ENCODE measurements around the gene HEATR5B. TPM values are rescaled to one million over a fixed set of nuclear protein-coding genes. Genes with fewer than 3 reads are reported as not detected.

HEATR5B gene
- total and polyA plus RNA-seq, 4 experiments from 2014 or later: 6.1 to 55.2 (median 36.6) TPM

DNA sequence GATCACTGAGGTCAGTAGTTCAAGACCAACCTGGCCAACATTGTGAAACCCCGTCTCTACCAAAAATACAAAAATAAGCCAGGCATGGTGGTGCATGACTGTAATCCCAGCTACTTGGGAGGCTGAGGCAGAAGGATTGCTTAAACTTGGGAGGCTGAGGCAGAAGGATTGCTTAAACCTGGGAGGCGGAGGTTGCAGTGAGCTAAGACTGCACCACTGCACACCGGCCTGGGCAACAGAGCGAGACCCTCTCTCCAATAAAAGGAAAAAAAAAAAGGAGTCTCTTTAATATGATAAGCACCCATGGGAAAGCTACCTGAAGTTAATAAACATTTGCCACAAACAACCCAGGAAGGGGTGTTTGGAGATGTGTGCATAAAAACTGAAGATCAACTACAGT lies 120.4 kb downstream of the HEATR5B start:
- H3K4me1 ChIP-seq (ENCODE audit: insufficient read depth, low read length): peaks cover 65% of the 10 kb centered on the region
- peak overlapping the region in 1 of 7 donors; percentile 9 for H3K27ac Mint-ChIP-seq
- H3K4me1 Mint-ChIP-seq: peaks cover 41 to 79% (median 61%) of the 10 kb centered on the region in 4 donors
- no peak overlapping the region for H3K4me3 ChIP-seq (ENCODE audit: low read length in 2 of 2)
- ChIA-PET POLR2A (ENCODE audit: partially characterized antibody) (interaction anchor here (0.8 kb wide), 1 partner anchor 1788 kb away, joined by 3 read pairs; no protein-coding TSS in a partner anchor), CTCF (ENCODE audit: partially characterized antibody) (no interaction called here)
- peaks cover 0 to 4% of the 10 kb centered on the region in 2 donors for H3K27me3 Mint-ChIP-seq
- no peaks in the 10 kb centered on the region for H3K9me3 ChIP-seq (ENCODE audit: control insufficient read depth in 1 of 2, low read length in 2 of 2)
- peaks cover 0 to 6% (median 0%) of the 10 kb centered on the region in 8 donors for H3K9me3 Mint-ChIP-seq
- H3K27me3 ChIP-seq (ENCODE audit: insufficient read depth, low read length): no peaks in the 10 kb centered on the region
- peaks cover 0 to 14% of the 10 kb centered on the region in 2 donors for H3K36me3 Mint-ChIP-seq
- peak overlapping the region in 5 of 8 donors; percentile 19 to 45 (median 35) for H3K4me3 Mint-ChIP-seq
- intact Hi-C loops (cut with micrococcal nuclease): loop anchor here (10.0 kb wide), 1 partner anchor 1411 kb away; the partner anchor contains the start of gene ATL2
- no peak overlapping the region for H3K27ac ChIP-seq (ENCODE audit: low read depth, low read length)
- no peaks in the 10 kb centered on the region for H3K36me3 ChIP-seq (ENCODE audit: insufficient read depth, low read length)
- DNase-seq: no peak

DNA sequence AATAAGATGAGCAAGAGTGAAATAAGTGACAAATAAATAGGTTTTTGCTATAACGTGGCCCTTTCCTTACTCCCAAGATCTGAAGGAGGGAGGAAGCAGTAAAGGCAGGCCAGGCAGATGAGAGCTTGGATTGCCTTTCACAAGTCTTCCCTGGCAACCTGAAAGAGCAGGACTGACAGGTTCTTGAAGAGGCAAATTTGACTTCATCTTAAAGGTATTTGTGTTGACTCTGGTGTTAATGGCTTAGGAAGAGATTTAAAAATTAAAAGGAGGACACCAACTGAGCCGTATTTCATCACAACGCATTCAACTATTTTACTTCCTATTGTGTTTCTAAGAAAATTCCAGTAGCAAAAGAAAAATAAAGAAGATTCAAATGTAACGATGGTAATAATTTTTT lies 121.1 kb downstream of the HEATR5B start:
- Histone ChIP-seq H3K4me1 (ENCODE audit: insufficient read depth, low read length) (peaks cover 65% of the 10 kb centered on the region), H3K36me3 (ENCODE audit: insufficient read depth, low read length) (no peaks in the 10 kb centered on the region), H3K4me3 (ENCODE audit: low read length in 2 of 2) (no peak overlapping the region), H3K27me3 (ENCODE audit: insufficient read depth, low read length) (no peaks in the 10 kb centered on the region), H3K27ac (ENCODE audit: low read depth, low read length) (no peak overlapping the region), H3K9me3 (ENCODE audit: control insufficient read depth in 1 of 2, low read length in 2 of 2) (no peaks in the 10 kb centered on the region)
- H3K27ac Mint-ChIP-seq: no peak overlapping the region
- ChIA-PET POLR2A (ENCODE audit: partially characterized antibody) (no interaction called here), CTCF (ENCODE audit: partially characterized antibody) (no interaction called here)
- intact Hi-C loops (cut with micrococcal nuclease): loop anchor here (10.0 kb wide), 1 partner anchor 1412 kb away; the partner anchor contains the start of gene ATL2
- peaks cover 5 to 20% of the 10 kb centered on the region in 2 donors for H3K36me3 Mint-ChIP-seq
- H3K4me1 Mint-ChIP-seq: peaks cover 45 to 83% (median 66%) of the 10 kb centered on the region in 4 donors
- H3K4me3 Mint-ChIP-seq: peak overlapping the region in 3 of 8 donors; percentile 10 to 43 (median 14)
- DNase-seq: no peak
- H3K27me3 Mint-ChIP-seq: peaks cover 0 to 4% of the 10 kb centered on the region in 2 donors
- H3K9me3 Mint-ChIP-seq: peaks cover 0 to 6% (median 0%) of the 10 kb centered on the region in 8 donors

DNA sequence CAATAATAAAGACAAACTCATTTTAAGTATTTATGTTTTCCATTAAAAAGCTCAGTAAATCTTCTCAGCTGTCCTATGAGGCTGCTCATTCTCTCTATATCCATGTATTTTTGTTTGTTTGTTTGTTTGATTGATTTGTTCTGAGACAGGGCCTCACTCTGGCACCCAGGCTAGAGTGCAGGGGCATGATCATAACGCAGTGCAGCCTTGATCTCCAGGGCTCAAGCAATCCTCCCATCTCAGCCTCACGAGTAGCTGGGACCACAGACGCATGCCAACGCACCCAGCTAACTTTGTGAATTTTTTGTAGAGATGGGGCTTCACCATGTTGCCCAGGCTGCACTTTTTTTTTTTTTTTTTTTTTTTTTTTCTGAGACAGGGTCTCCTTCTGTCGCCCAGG lies 123.4 kb downstream of the HEATR5B start:
- CTCF ChIA-PET (ENCODE audit: partially characterized antibody): no interaction called here
- Mint-ChIP-seq H3K9me3 (no peaks in the 10 kb centered on the region), H3K4me1 (peaks cover 45 to 80% (median 65%) of the 10 kb centered on the region in 4 donors), H3K4me3 (no peak overlapping the region), H3K27ac (peak overlapping the region in 1 of 7 donors; percentile 10), H3K36me3 (peaks cover 7 to 12% of the 10 kb centered on the region in 2 donors), H3K27me3 (no peaks in the 10 kb centered on the region)
- intact Hi-C loops (cut with micrococcal nuclease): loop anchor here (10.0 kb wide), 1 partner anchor 1414 kb away; the partner anchor contains the start of gene ATL2
- H3K36me3 ChIP-seq (ENCODE audit: insufficient read depth, low read length): no peaks in the 10 kb centered on the region
- peaks cover 57% of the 10 kb centered on the region for H3K4me1 ChIP-seq (ENCODE audit: insufficient read depth, low read length)
- no peak for DNase-seq
- H3K27me3 ChIP-seq (ENCODE audit: insufficient read depth, low read length): no peaks in the 10 kb centered on the region
- no peak overlapping the region for H3K27ac ChIP-seq (ENCODE audit: low read depth, low read length)
- no peak overlapping the region for H3K4me3 ChIP-seq (ENCODE audit: low read length in 2 of 2)
- POLR2A ChIA-PET (ENCODE audit: partially characterized antibody): no interaction called here
- H3K9me3 ChIP-seq (ENCODE audit: control insufficient read depth in 1 of 2, low read length in 2 of 2): no peaks in the 10 kb centered on the region

DNA sequence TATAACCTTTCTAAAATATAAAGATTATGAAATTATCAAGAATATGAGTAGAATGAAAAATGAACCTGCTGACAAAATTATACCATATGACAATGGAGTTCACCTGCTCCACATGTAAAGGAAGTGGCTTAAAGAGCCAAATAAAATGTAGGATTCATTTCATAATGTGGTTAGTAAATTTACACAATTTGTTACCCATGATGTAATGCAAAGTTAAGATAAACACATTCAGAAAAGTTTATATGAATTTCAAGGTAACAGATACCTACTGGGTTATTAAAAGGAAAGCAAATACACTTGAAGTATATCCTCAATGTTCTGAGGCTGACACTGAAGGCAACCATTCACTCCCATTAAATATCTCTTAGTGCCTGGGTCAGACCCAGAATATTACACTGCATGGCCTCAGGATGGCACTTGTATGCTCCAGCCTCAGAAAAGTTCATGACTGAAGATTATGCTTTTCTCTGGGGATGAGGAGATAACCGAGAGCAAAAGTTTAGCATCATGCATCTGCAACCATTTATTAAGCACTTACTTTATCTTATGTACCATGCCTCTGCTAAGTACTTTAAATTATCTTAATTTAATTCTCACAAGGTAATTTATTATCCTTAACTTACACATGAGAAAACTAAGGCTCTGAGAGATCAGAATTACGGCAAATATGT lies 124.0 kb downstream of the HEATR5B start:
- Mint-ChIP-seq H3K27ac (peak overlapping the region in 1 of 7 donors; percentile 10), H3K4me1 (peaks cover 46 to 79% (median 64%) of the 10 kb centered on the region in 4 donors), H3K4me3 (peak overlapping the region in 1 of 8 donors; percentile 13), H3K27me3 (no peaks in the 10 kb centered on the region), H3K9me3 (no peaks in the 10 kb centered on the region), H3K36me3 (peaks cover 7 to 9% of the 10 kb centered on the region in 2 donors)
- Histone ChIP-seq H3K36me3 (ENCODE audit: insufficient read depth, low read length) (no peaks in the 10 kb centered on the region), H3K27me3 (ENCODE audit: insufficient read depth, low read length) (no peaks in the 10 kb centered on the region), H3K9me3 (ENCODE audit: control insufficient read depth in 1 of 2, low read length in 2 of 2) (no peaks in the 10 kb centered on the region), H3K4me1 (ENCODE audit: insufficient read depth, low read length) (peaks cover 51% of the 10 kb centered on the region), H3K4me3 (ENCODE audit: low read length in 2 of 2) (no peak overlapping the region), H3K27ac (ENCODE audit: low read depth, low read length) (no peak overlapping the region)
- no peak for DNase-seq
- ChIA-PET CTCF (ENCODE audit: partially characterized antibody) (no interaction called here), POLR2A (ENCODE audit: partially characterized antibody) (no interaction called here)
- intact Hi-C loops (cut with micrococcal nuclease): loop anchor here (10.0 kb wide), 1 partner anchor 1415 kb away; the partner anchor contains the start of gene ATL2

DNA sequence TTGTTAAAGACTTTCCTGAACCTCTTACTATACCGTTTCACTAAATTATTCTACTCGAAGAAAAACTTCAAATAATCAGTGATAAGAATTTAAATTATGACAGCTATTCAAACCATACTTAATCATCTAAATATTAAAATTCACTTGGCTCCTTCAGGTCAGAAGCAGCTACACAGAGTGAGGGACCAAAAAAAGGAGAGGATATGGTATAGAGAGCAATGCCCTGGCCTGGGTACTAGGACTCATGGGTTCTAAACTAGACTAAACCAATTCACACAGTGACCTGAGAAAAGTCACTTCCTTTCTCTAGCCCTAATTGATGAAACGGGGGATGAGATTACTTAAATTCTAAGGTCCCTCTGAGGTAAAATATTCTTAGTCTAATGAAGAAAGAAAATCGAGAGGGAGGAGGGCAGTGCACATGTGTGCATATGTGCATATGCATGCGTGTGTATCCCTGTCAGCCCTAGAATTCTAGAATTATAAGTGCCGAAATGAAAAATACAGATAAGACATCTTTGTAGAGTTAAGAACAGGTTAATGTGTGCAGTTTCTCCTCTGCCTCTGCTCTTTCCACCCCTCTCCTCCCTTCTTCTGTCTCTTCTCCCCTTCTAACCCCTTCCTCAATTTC lies 129.1 kb downstream of the HEATR5B start:
- H3K9me3 ChIP-seq (ENCODE audit: control insufficient read depth in 1 of 2, low read length in 2 of 2): no peaks in the 10 kb centered on the region
- no peak overlapping the region for H3K4me3 ChIP-seq (ENCODE audit: low read length in 2 of 2)
- no peaks in the 10 kb centered on the region for H3K36me3 ChIP-seq (ENCODE audit: insufficient read depth, low read length)
- intact Hi-C loops (cut with micrococcal nuclease): no loop called here
- Mint-ChIP-seq H3K27ac (no peak overlapping the region), H3K27me3 (no peaks in the 10 kb centered on the region), H3K36me3 (peaks cover 12 to 15% of the 10 kb centered on the region in 2 donors), H3K4me1 (peaks cover 34 to 71% (median 54%) of the 10 kb centered on the region in 4 donors), H3K4me3 (no peak overlapping the region), H3K9me3 (no peaks in the 10 kb centered on the region)
- ChIA-PET POLR2A (ENCODE audit: partially characterized antibody) (no interaction called here), CTCF (ENCODE audit: partially characterized antibody) (no interaction called here)
- no peak for DNase-seq
- peaks cover 13% of the 10 kb centered on the region for H3K4me1 ChIP-seq (ENCODE audit: insufficient read depth, low read length)
- H3K27me3 ChIP-seq (ENCODE audit: insufficient read depth, low read length): no peaks in the 10 kb centered on the region
- H3K27ac ChIP-seq (ENCODE audit: low read depth, low read length): no peak overlapping the region

DNA sequence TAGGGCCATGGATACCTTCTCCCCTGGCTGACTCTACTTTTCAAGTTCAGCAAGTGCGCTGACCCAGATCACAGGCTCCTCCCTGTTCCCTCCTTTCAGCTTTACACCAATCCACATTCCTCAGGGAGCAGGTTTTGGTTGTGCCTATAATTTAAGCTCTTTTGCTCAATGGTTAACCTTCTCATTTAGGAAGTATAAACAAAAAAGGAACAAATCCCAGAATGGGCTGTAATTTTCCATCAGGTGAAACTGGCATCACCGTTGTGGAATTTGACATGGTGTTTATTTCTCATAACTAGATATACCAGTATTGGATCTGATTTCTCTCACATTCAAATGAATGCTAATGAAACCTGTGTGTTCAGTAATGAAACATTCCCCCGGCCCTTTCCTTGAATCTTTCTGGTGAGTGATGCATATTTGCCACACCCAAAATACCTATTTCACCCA lies 131.4 kb downstream of the HEATR5B start:
- DNase-seq: no peak
- Mint-ChIP-seq H3K36me3 (peaks cover 7 to 8% of the 10 kb centered on the region in 2 donors), H3K4me3 (no peak overlapping the region), H3K27ac (peak overlapping the region in 2 of 7 donors; percentile 42 to 80), H3K9me3 (no peaks in the 10 kb centered on the region), H3K4me1 (peaks cover 29 to 73% (median 49%) of the 10 kb centered on the region in 4 donors), H3K27me3 (no peaks in the 10 kb centered on the region)
- POLR2A ChIA-PET (ENCODE audit: partially characterized antibody): no interaction called here
- intact Hi-C loops (cut with micrococcal nuclease): no loop called here
- no peaks in the 10 kb centered on the region for H3K9me3 ChIP-seq (ENCODE audit: control insufficient read depth in 1 of 2, low read length in 2 of 2)
- peaks cover 13% of the 10 kb centered on the region for H3K4me1 ChIP-seq (ENCODE audit: insufficient read depth, low read length)
- H3K27me3 ChIP-seq (ENCODE audit: insufficient read depth, low read length): no peaks in the 10 kb centered on the region
- no peaks in the 10 kb centered on the region for H3K36me3 ChIP-seq (ENCODE audit: insufficient read depth, low read length)
- H3K27ac ChIP-seq (ENCODE audit: low read depth, low read length): no peak overlapping the region
- no peak overlapping the region for H3K4me3 ChIP-seq (ENCODE audit: low read length in 2 of 2)
- CTCF ChIA-PET (ENCODE audit: partially characterized antibody): interaction anchor here (2.0 kb wide), 1 partner anchor 12 kb away, joined by 4 read pairs; no protein-coding TSS in a partner anchor

DNA sequence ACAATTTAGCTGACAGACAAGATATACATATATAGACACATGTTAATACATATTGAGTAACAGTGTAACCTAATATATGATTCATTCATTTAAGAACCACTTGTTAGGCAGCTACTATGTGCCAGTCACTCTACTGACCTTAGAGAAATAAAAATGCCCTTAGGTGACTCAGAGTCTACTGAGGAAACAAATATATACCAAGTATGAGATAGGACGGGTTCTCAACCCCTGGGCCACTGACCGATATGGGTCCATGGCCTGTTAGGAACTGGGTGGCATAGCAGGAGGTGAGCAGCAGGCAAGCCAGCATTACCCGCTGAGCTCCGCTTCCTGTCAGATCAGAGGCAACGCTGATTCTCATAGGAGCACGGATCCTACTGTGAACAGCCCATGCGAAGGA lies 132.6 kb downstream of the HEATR5B start:
- H3K9me3 Mint-ChIP-seq: no peaks in the 10 kb centered on the region
- intact Hi-C loops (cut with micrococcal nuclease): no loop called here
- Histone ChIP-seq H3K27ac (ENCODE audit: low read depth, low read length) (no peak overlapping the region), H3K4me1 (ENCODE audit: insufficient read depth, low read length) (peaks cover 13% of the 10 kb centered on the region), H3K27me3 (ENCODE audit: insufficient read depth, low read length) (no peaks in the 10 kb centered on the region), H3K9me3 (ENCODE audit: control insufficient read depth in 1 of 2, low read length in 2 of 2) (no peaks in the 10 kb centered on the region), H3K4me3 (ENCODE audit: low read length in 2 of 2) (no peak overlapping the region), H3K36me3 (ENCODE audit: insufficient read depth, low read length) (no peaks in the 10 kb centered on the region)
- DNase-seq: no peak
- H3K4me1 Mint-ChIP-seq: peaks cover 27 to 66% (median 46%) of the 10 kb centered on the region in 4 donors
- H3K27me3 Mint-ChIP-seq: no peaks in the 10 kb centered on the region
- ChIA-PET CTCF (ENCODE audit: partially characterized antibody) (interaction anchor here (2.0 kb wide), 1 partner anchor 11 kb away, joined by 4 read pairs; no protein-coding TSS in a partner anchor), POLR2A (ENCODE audit: partially characterized antibody) (interaction anchor here (1.6 kb wide), 1 partner anchor 15 kb away, joined by 4 read pairs; the partner anchor contains the start of gene STRN)
- peaks cover 7 to 8% of the 10 kb centered on the region in 2 donors for H3K36me3 Mint-ChIP-seq
- H3K4me3 Mint-ChIP-seq: no peak overlapping the region
- peak overlapping the region in 1 of 7 donors; percentile 2 for H3K27ac Mint-ChIP-seq

All from CD4-positive, alpha-beta memory T cell (primary cell).